HG02970 (cell line): Measurements from ENCODE around the gene TPP2.

Source experiments
- ATAC-seq: cut with Tn5 transposase; IDR thresholded peaks from one replicate; pipeline ENCODE4 v1.9.1; 2021; ENCODE audit warnings: mild to moderate bottlenecking, moderate library complexity, moderate number of reproducible peaks; ENCODE audit not compliant: unreplicated experiment, low FRiP score

TPP2 gene

GRCh38 chr13:102650444-102650843 is 53.7 kb downstream of the TPP2 start:
- no peak for ATAC-seq

- no peak for ATAC-seq
Measured at GRCh38 chr13:102651392-102651791, 54.6 kb downstream of the TPP2 start.

GRCh38 chr13:102651892-102652291 is 55.1 kb downstream of the TPP2 start:
- no peak for ATAC-seq

GRCh38 chr13:102654756-102655155 is 58.0 kb downstream of the TPP2 start:
- ATAC-seq: no peak

GRCh38 chr13:102657630-102658029 is 60.8 kb downstream of the TPP2 start:
- ATAC-seq: no peak

GRCh38 chr13:102658660-102659059 is 61.9 kb downstream of the TPP2 start:
- ATAC-seq: no peak

GRCh38 chr13:102659168-102659713 is 62.5 kb downstream of the TPP2 start:
- ATAC-seq: no peak

GRCh38 chr13:102667023-102667422 is 70.2 kb downstream of the TPP2 start:
- no peak for ATAC-seq

- ATAC-seq: no peak
Measured at GRCh38 chr13:102667911-102668310, 71.1 kb downstream of the TPP2 start.

GRCh38 chr13:102670130-102670529 is 73.3 kb downstream of the TPP2 start:
- no peak for ATAC-seq

- no peak for ATAC-seq
Measured at GRCh38 chr13:102675115-102675514, 78.3 kb downstream of the TPP2 start.

GRCh38 chr13:102677122-102677521 is 80.3 kb downstream of the TPP2 start:
- ATAC-seq: no peak

GRCh38 chr13:102678339-102679107 is 81.7 kb downstream of the TPP2 start:
- no peak for ATAC-seq

GRCh38 chr13:102679449-102680132 is 82.8 kb downstream of the TPP2 start:
- no peak for ATAC-seq

- no peak for ATAC-seq
Measured at GRCh38 chr13:102680133-102680717, 83.4 kb downstream of the TPP2 start.

GRCh38 chr13:102680842-102681740 is 84.3 kb downstream of the TPP2 start:
- ATAC-seq: no peak

GRCh38 chr13:102682211-102682610 is 85.4 kb downstream of the TPP2 start:
- no peak for ATAC-seq

GRCh38 chr13:102682727-102683126 is 85.9 kb downstream of the TPP2 start:
- no peak for ATAC-seq

- no peak for ATAC-seq
Measured at GRCh38 chr13:102683637-102684036, 86.9 kb downstream of the TPP2 start.

- ATAC-seq: no peak
Measured at GRCh38 chr13:102686024-102686423, 89.2 kb downstream of the TPP2 start.
